ENCODE measurements around the gene MEI1. TPM values are rescaled to one million over a fixed set of nuclear protein-coding genes. Genes with fewer than 3 reads are reported as not detected.

MEI1 gene
- total and polyA plus RNA-seq, 2 experiments from 2014 or later: 1.1 to 5.6 TPM

DNA sequence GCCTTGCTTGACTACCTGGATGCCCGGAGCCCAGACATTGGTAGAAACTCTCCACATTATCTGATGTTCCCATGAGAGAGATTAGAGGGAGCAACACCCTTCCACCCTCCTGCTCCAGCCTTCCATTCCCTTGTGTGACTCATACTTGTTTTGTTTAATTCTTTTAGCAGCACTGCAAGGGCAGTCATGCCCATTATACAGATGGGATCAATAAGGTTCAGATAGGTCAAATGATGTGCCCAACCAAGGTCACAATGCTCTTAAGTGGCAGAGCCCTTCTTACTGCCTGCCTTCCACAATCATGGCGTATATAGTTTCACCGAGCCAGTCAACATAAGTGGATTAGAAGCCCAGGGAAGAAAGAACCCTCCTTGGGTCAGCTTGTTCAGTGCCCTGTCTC lies 94.6 kb downstream of the MEI1 start:
- no peak overlapping the region for H3K4me3 ChIP-seq
- H3K27me3 ChIP-seq: no peaks in the 10 kb centered on the region
- no peak for DNase-seq (ENCODE audit: low read depth in 1 of 2, low spot score in 1 of 2)
- TF ChIP-seq, protein P1, sequence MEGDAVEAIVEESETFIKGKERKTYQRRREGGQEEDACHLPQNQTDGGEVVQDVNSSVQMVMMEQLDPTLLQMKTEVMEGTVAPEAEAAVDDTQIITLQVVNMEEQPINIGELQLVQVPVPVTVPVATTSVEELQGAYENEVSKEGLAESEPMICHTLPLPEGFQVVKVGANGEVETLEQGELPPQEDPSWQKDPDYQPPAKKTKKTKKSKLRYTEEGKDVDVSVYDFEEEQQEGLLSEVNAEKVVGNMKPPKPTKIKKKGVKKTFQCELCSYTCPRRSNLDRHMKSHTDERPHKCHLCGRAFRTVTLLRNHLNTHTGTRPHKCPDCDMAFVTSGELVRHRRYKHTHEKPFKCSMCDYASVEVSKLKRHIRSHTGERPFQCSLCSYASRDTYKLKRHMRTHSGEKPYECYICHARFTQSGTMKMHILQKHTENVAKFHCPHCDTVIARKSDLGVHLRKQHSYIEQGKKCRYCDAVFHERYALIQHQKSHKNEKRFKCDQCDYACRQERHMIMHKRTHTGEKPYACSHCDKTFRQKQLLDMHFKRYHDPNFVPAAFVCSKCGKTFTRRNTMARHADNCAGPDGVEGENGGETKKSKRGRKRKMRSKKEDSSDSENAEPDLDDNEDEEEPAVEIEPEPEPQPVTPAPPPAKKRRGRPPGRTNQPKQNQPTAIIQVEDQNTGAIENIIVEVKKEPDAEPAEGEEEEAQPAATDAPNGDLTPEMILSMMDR (IDR thresholded peaks at IDR 0.05; ENCODE audit: low read depth, low read length): no peak
- no peak overlapping the region for H3K27ac ChIP-seq
- no peaks in the 10 kb centered on the region for H3K36me3 ChIP-seq
- no peaks in the 10 kb centered on the region for H3K4me1 ChIP-seq (ENCODE audit: low read depth)
- no peaks in the 10 kb centered on the region for H3K9me3 ChIP-seq (ENCODE audit: low read depth)

- Histone ChIP-seq H3K27me3 (no peaks in the 10 kb centered on the region), H3K9me3 (ENCODE audit: low read depth) (no peaks in the 10 kb centered on the region), H3K36me3 (no peaks in the 10 kb centered on the region), H3K4me3 (no peak overlapping the region), H3K4me1 (ENCODE audit: low read depth) (peaks cover 12% of the 10 kb centered on the region), H3K27ac (no peak overlapping the region)
- TF ChIP-seq, protein P1 (IDR thresholded peaks at IDR 0.05; ENCODE audit: low read depth, low read length): no peak
- DNase-seq (ENCODE audit: low read depth in 1 of 2, low spot score in 1 of 2): no peak
These were observed 99.4 kb downstream of the MEI1 start for GRCh38 chr22:41798736-41799135.

- peak; percentile 15 to 31 for DNase-seq (ENCODE audit: low read depth in 1 of 2, low spot score in 1 of 2)
- Histone ChIP-seq H3K27ac (peak overlapping the region; percentile 62), H3K4me1 (ENCODE audit: low read depth) (peaks cover 12% of the 10 kb centered on the region), H3K27me3 (no peaks in the 10 kb centered on the region), H3K4me3 (peak overlapping the region; percentile 52), H3K9me3 (ENCODE audit: low read depth) (no peaks in the 10 kb centered on the region), H3K36me3 (no peaks in the 10 kb centered on the region)
- TF ChIP-seq, protein P1 (IDR thresholded peaks at IDR 0.05; ENCODE audit: low read depth, low read length): no peak
These were observed 100.4 kb downstream of the MEI1 start for GRCh38 chr22:41799486-41800347.

GRCh38 chr22:41800348-41801146 lies 101.2 kb downstream of the MEI1 start, which contains the start of gene CCDC134:
CCDC134 (plus strand) TSS chr22:41800679; CDS start chr22:41808891, 8,212 bp downstream.
- Histone ChIP-seq H3K4me3 (peak within 1 kb of the TSS; percentile 52), H3K4me1 (ENCODE audit: low read depth) (peaks cover 12% of the 10 kb centered on the region), H3K9me3 (ENCODE audit: low read depth) (no peaks in the 10 kb centered on the region), H3K27me3 (no peaks in the 10 kb centered on the region), H3K27ac (peak within 1 kb of the TSS; percentile 62), H3K36me3 (no peaks in the 10 kb centered on the region)
- TF ChIP-seq, protein P1 (IDR thresholded peaks at IDR 0.05; ENCODE audit: low read depth, low read length): no peak
- peak; percentile 90 to 94 for DNase-seq (ENCODE audit: low read depth in 1 of 2, low spot score in 1 of 2)

- TF ChIP-seq, protein P1 (IDR thresholded peaks at IDR 0.05; ENCODE audit: low read depth, low read length): no peak
- Histone ChIP-seq H3K4me1 (ENCODE audit: low read depth) (peaks cover 12% of the 10 kb centered on the region), H3K27ac (peak overlapping the region; percentile 62), H3K4me3 (peak overlapping the region; percentile 52), H3K9me3 (ENCODE audit: low read depth) (no peaks in the 10 kb centered on the region), H3K36me3 (no peaks in the 10 kb centered on the region), H3K27me3 (no peaks in the 10 kb centered on the region)
- DNase-seq (ENCODE audit: low read depth in 1 of 2, low spot score in 1 of 2): no peak
These were observed 102.0 kb downstream of the MEI1 start for GRCh38 chr22:41801147-41801819.
